Endothelial cell of umbilical vein (primary cell): Measurements from ENCODE around the gene CD226. TPM values are rescaled to one million over a fixed set of nuclear protein-coding genes. Genes with fewer than 3 reads are reported as not detected.

Source experiments
- BruUV-seq: library from RNA; stranded (reverse); fragments of 400-500 nt; replicated peaks from 2 replicates; lab custom pipeline; 2021; lab: Mats Ljungman, UMichigan
- CTCF ChIA-PET: fragments of 300-600, 350-600 bp; sonication (Branson Sonifier 250); formaldehyde crosslinking; loops from one replicate; lab custom pipeline; 2021; ENCODE audit warnings: antibody characterized with exemption, inconsistent platforms; lab: Charles Lee
- POLR2A ChIA-PET: fragments of 300-600, 350-600 bp; sonication (Branson Sonifier 250); formaldehyde crosslinking; loops from one replicate; lab custom pipeline; 2021; ENCODE audit warnings: antibody characterized with exemption, inconsistent platforms; lab: Charles Lee
- DNase-seq: peaks from one replicate; pipeline ENCODE4 v3.0.0-alpha.2; 2011; ENCODE audit warnings: low read depth, low spot score
- FAIRE-seq: peaks from 2 replicates; lab custom pipeline; 2011; peaks lifted over from hg19 to GRCh38; lab: Jason Lieb, UNC
- H2AFZ ChIP-seq: 2 replicates; pipeline ENCODE4 v1.6.0; 2012; ENCODE audit warnings: low read depth, low read length, control low read depth, inconsistent platforms
- H3K27ac ChIP-seq: 2 replicates; pipeline ENCODE4 v1.5.1; 2011; ENCODE audit warnings: low read depth, mild to moderate bottlenecking, control low read depth, low read length, moderate library complexity; ENCODE audit not compliant: insufficient read depth
- H3K27me3 ChIP-seq, 2 experiments: 2 replicates each; pipeline versions ENCODE4 v1.6.0 to v1.6.1; 2011; ENCODE audit warnings: low read length in 2 of 2, mixed read lengths in 1 of 2; ENCODE audit not compliant: control insufficient read depth in 2 of 2, insufficient read depth in 2 of 2
- H3K36me3 ChIP-seq, 2 experiments: 2 replicates in 1 of 2; 3 replicates in 1 of 2; pipeline ENCODE4 v1.5.1; 2011; ENCODE audit warnings: low read length in 2 of 2, mild to moderate bottlenecking in 1 of 2, moderate library complexity in 1 of 2; ENCODE audit not compliant: control insufficient read depth in 2 of 2, insufficient read depth in 2 of 2; ENCODE audit errors: extremely low read depth in 1 of 2
- H3K4me1 ChIP-seq: 3 replicates; pipeline ENCODE4 v1.5.1; 2011; ENCODE audit warnings: mild to moderate bottlenecking, low read length; ENCODE audit not compliant: control insufficient read depth, insufficient read depth; ENCODE audit errors: extremely low read depth
- H3K4me2 ChIP-seq: 2 replicates; pipeline ENCODE4 v1.6.1; 2011; ENCODE audit warnings: low read length, control low read depth, mixed read lengths; ENCODE audit not compliant: insufficient read depth
- H3K4me3 ChIP-seq, 3 experiments: fragments of 200-600 bp in 1 of 3; sonication (generic), shearing (Covaris generic) in 1 of 3; replicated peaks in 1 of 3; 2 replicates each; pipeline ENCODE4 v1.5.1; 2011 to 2016; ENCODE audit warnings: control low read depth in 3 of 3, low read length in 3 of 3, mild to moderate bottlenecking in 2 of 3, inconsistent platforms in 1 of 3, low read depth in 1 of 3, moderate library complexity in 1 of 3; ENCODE audit not compliant: insufficient read depth in 1 of 3
- H3K79me2 ChIP-seq: 2 replicates; pipeline ENCODE4 v1.6.0; 2012; ENCODE audit warnings: low read length, inconsistent platforms; ENCODE audit not compliant: control insufficient read depth, insufficient read depth
- H3K9ac ChIP-seq: replicated peaks from 2 replicates; pipeline ENCODE3; 2011; ENCODE audit warnings: low read length, control low read depth; ENCODE audit not compliant: insufficient read depth; ENCODE audit errors: extremely low read depth
- H3K9me1 ChIP-seq: replicated peaks from 3 replicates; pipeline ENCODE4 v1.6.0; 2011; ENCODE audit warnings: mild to moderate bottlenecking, low read length; ENCODE audit not compliant: control insufficient read depth, insufficient read depth; ENCODE audit errors: extremely low read depth
- H3K9me3 ChIP-seq: replicated peaks from 2 replicates; pipeline ENCODE4 v1.5.1; 2012; ENCODE audit warnings: low read length, inconsistent platforms; ENCODE audit not compliant: control insufficient read depth, insufficient read depth
- H4K20me1 ChIP-seq: replicated peaks from 2 replicates; pipeline ENCODE3; 2011; ENCODE audit warnings: mild to moderate bottlenecking, low read length; ENCODE audit not compliant: control insufficient read depth, insufficient read depth; ENCODE audit errors: extremely low read depth
- EZH2 ChIP-seq: IDR thresholded peaks from 2 replicates; pipeline ENCODE4 v1.6.1; 2012; ENCODE audit warnings: borderline replicate concordance, low read depth, mild to moderate bottlenecking, moderate library complexity, low read length, inconsistent platforms; ENCODE audit not compliant: severe bottlenecking
- FOS ChIP-seq: IDR thresholded peaks from 2 replicates; pipeline ENCODE4 v1.6.1; 2011; ENCODE audit warnings: mild to moderate bottlenecking, low read length, moderate library complexity, borderline replicate concordance; ENCODE audit not compliant: insufficient read depth
- GATA2 ChIP-seq: IDR thresholded peaks from 2 replicates; pipeline ENCODE4 v1.7.0; 2011; ENCODE audit warnings: low read depth, mild to moderate bottlenecking, moderate library complexity, mixed read lengths, low read length; ENCODE audit not compliant: insufficient read length, insufficient read depth
- JUN ChIP-seq: IDR thresholded peaks from 2 replicates; pipeline ENCODE4 v1.6.1; 2011; ENCODE audit warnings: borderline replicate concordance, low read depth; ENCODE audit not compliant: insufficient read length, insufficient read depth
- MYC ChIP-seq: IDR thresholded peaks from one replicate; pipeline ENCODE4 v1.6.1; 2011; ENCODE audit warnings: mild to moderate bottlenecking, low read depth, low read length
- POLR2A ChIP-seq: IDR thresholded peaks from 2 replicates; pipeline ENCODE4 v1.6.1; 2012; ENCODE audit warnings: low read depth, mild to moderate bottlenecking, control low read depth, low read length
- POLR2AphosphoS5 ChIP-seq: IDR thresholded peaks from 2 replicates; pipeline ENCODE4 v1.6.1; 2012; ENCODE audit warnings: low read depth, mild to moderate bottlenecking, control low read depth, low read length, moderate library complexity; ENCODE audit not compliant: insufficient read depth
- dilution Hi-C: fragments of 300-500 bp; cut with MboI; formaldehyde crosslinking; loops from one replicate; pipeline ENCODE4 v1.15.0; 2019; ENCODE audit warnings: low sequenced_read_pairs; ENCODE audit not compliant: extremely low pct_ligation_motif_present
- intact Hi-C: fragments of 100-400 bp; cut with micrococcal nuclease; formaldehyde crosslinking; loops from one replicate; pipeline ENCODE4 v1.10.0; 2022
- polyA plus RNA-seq, 4 experiments: library from polyadenylated mRNA; depleted of rRNA in 3 of 4; stranded (reverse) in 3 of 4; unstranded in 1 of 4; fragments of >200 nt; gene quantifications; 2 replicates each; pipeline versions ENCODE4 v1.2.1 to v1.2.3, GENCODE V29; 2011 to 2012; ENCODE audit warnings: missing spikeins in 1 of 4
- total RNA-seq: library from RNA; stranded (reverse); gene quantifications from 2 replicates; pipeline ENCODE4 v1.2.3, GENCODE V29; 2021
- TF ChIP-seq, protein P1 (sequence below), 2 donors: IDR thresholded peaks; 1 replicate in 1 of 2; 2 replicates in 1 of 2; pipeline ENCODE4 v1.5.1; 2011; ENCODE audit warnings: low read length in 2 of 2, mild to moderate bottlenecking in 2 of 2, moderate library complexity in 2 of 2, control low read depth in 1 of 2, inconsistent platforms in 1 of 2, low read depth in 1 of 2; ENCODE audit not compliant: insufficient read depth in 1 of 2; ENCODE audit errors: extremely low read depth in 1 of 2
- TF ChIP-seq, protein P2 (sequence below): IDR thresholded peaks from 2 replicates; pipeline ENCODE4 v1.6.1; 2011; ENCODE audit not compliant: insufficient read depth, insufficient read length

CD226 gene
- total and polyA plus RNA-seq, 2 donors (not counting 3 experiments of a cell fraction or from before 2014, with no cell fraction given), result 0.20 TPM; not detected in 1

DNA sequence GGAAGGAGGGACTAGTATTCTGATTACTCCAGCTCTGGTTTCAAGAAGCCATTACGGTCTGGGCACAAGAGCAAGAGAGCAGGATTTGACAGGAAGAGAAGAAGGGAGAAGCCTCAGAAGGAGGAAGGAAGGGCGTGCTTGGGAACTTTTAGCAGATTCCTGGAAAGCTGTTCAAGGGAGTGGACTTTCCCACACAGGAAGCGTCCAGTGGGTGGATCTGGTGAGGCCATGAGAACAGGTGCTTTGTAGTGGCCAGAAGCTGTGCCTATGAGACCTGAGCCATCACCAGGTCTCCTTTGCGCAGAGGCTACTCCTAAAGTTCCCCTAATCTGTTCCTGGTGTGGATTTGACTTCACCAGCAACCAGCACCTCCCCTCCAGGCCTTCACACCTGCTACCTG lies 62.3 kb downstream of the CD226 start:
- FAIRE-seq (no peak), DNase-seq (no peak)
- Histone ChIP-seq H3K27me3 (no peaks in the 10 kb centered on the region), H3K4me1 (no peaks in the 10 kb centered on the region), H3K4me2 (no peak overlapping the region), H2AFZ (no peak overlapping the region), H3K4me3 (no peak overlapping the region), H3K36me3 (no peaks in the 10 kb centered on the region), H3K79me2 (no peaks in the 10 kb centered on the region), H3K9me1 (no peaks in the 10 kb centered on the region), H3K9me3 (no peaks in the 10 kb centered on the region), H4K20me1 (no peaks in the 10 kb centered on the region), H3K9ac (no peak overlapping the region), H3K27ac (no peak overlapping the region)
- TF ChIP-seq GATA2 (no peak), JUN (no peak), POLR2A (no peak), POLR2AphosphoS5 (no peak), EZH2 (no peak), FOS (no peak), MYC (no peak)
- TF ChIP-seq, protein P1, sequence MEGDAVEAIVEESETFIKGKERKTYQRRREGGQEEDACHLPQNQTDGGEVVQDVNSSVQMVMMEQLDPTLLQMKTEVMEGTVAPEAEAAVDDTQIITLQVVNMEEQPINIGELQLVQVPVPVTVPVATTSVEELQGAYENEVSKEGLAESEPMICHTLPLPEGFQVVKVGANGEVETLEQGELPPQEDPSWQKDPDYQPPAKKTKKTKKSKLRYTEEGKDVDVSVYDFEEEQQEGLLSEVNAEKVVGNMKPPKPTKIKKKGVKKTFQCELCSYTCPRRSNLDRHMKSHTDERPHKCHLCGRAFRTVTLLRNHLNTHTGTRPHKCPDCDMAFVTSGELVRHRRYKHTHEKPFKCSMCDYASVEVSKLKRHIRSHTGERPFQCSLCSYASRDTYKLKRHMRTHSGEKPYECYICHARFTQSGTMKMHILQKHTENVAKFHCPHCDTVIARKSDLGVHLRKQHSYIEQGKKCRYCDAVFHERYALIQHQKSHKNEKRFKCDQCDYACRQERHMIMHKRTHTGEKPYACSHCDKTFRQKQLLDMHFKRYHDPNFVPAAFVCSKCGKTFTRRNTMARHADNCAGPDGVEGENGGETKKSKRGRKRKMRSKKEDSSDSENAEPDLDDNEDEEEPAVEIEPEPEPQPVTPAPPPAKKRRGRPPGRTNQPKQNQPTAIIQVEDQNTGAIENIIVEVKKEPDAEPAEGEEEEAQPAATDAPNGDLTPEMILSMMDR (IDR thresholded peaks at IDR 0.05; ENCODE audit: extremely low read depth in 1 of 2, insufficient read depth in 1 of 2, low read depth in 1 of 2, low read length in 2 of 2), result no peak
- TF ChIP-seq, protein P2, sequence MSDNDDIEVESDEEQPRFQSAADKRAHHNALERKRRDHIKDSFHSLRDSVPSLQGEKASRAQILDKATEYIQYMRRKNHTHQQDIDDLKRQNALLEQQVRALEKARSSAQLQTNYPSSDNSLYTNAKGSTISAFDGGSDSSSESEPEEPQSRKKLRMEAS, result no peak
- ChIA-PET POLR2A (no interaction called here), CTCF (no interaction called here)
- intact Hi-C loops, result no loop called here
- BruUV-seq, result no TSS peak
- dilution Hi-C loops, result no loop called here
